ENCODE results near the gene CCDC73. TPM values are rescaled to one million over a fixed set of nuclear protein-coding genes. Genes with fewer than 3 reads are reported as not detected.
"Not testable (repeated sequence)": the region's sequence is repeated elsewhere in the genome, so short reads cannot be mapped to it uniquely, and the experiment has no call there.

CCDC73 gene
- polyA plus RNA-seq, 1 donor (not counting 4 experiments of a cell fraction or from before 2014, with no cell fraction given): not detected

- Histone ChIP-seq H3K9me1 (ENCODE audit: control insufficient read depth, extremely low read depth, insufficient read depth, low read length) (no peaks in the 10 kb centered on the region), H4K20me1 (ENCODE audit: control insufficient read depth, extremely low read depth, insufficient read depth, low read length) (no peaks in the 10 kb centered on the region), H3K9ac (ENCODE audit: control insufficient read depth, extremely low read depth, insufficient read depth, low read length) (no peak overlapping the region), H3K79me2 (ENCODE audit: control insufficient read depth, insufficient read depth, low read length) (no peaks in the 10 kb centered on the region), H2AFZ (ENCODE audit: control insufficient read depth, low read length) (no peak overlapping the region), H3K27me3 (ENCODE audit: control insufficient read depth, extremely low read depth, insufficient read depth, low read length) (no peaks in the 10 kb centered on the region), H3K4me1 (ENCODE audit: control insufficient read depth, extremely low read depth, insufficient read depth, low read length) (no peaks in the 10 kb centered on the region), H3K9me3 (ENCODE audit: control insufficient read depth, low read depth, low read length) (no peaks in the 10 kb centered on the region), H3K4me2 (ENCODE audit: control insufficient read depth, extremely low read depth, insufficient read depth, low read depth, low read length) (no peak overlapping the region), H3K27ac (ENCODE audit: control insufficient read depth, insufficient read depth, low read length) (no peak overlapping the region), H3K4me3 (ENCODE audit: control insufficient read depth in 2 of 3, extremely low read depth in 1 of 3, insufficient read depth in 2 of 3, low read depth in 1 of 3, low read length in 3 of 3) (no peak overlapping the region), H3K36me3 (ENCODE audit: control insufficient read depth in 2 of 2, extremely low read depth in 1 of 2, insufficient read depth in 2 of 2, low read length in 2 of 2) (no peaks in the 10 kb centered on the region)
- FAIRE-seq: no peak
- no peak for DNase-seq (ENCODE audit: low read depth, low spot score)
- dilution Hi-C loops (cut with MboI; ENCODE audit: extremely low pct_ligation_motif_present, low sequenced_read_pairs): no loop called here
- TF ChIP-seq EZH2 (IDR thresholded peaks at IDR 0.05; ENCODE audit: low read length) (no peak), CTCF (optimal IDR thresholded peaks at IDR 0.05 in 1 of 3, IDR thresholded peaks at IDR 0.05 in 1 of 3, conservative IDR thresholded peaks at IDR 0.05 in 1 of 3; ENCODE audit: extremely low read depth in 1 of 3, insufficient read depth in 2 of 3, low read length in 3 of 3) (no peak)
Observed at GRCh38 chr11:32613500-32614151, 180.8 kb downstream of the CCDC73 start.

- H3K9me1 ChIP-seq (ENCODE audit: control insufficient read depth, extremely low read depth, insufficient read depth, low read length): no peaks in the 10 kb centered on the region
- dilution Hi-C loops (cut with MboI; ENCODE audit: extremely low pct_ligation_motif_present, low sequenced_read_pairs): no loop called here
- no peak for DNase-seq (ENCODE audit: low read depth, low spot score)
- FAIRE-seq: no peak
- no peak overlapping the region for H3K4me3 ChIP-seq (ENCODE audit: control insufficient read depth in 2 of 3, extremely low read depth in 1 of 3, insufficient read depth in 2 of 3, low read depth in 1 of 3, low read length in 3 of 3)
- TF ChIP-seq EZH2 (IDR thresholded peaks at IDR 0.05; ENCODE audit: low read length) (no peak), CTCF (optimal IDR thresholded peaks at IDR 0.05 in 1 of 3, IDR thresholded peaks at IDR 0.05 in 1 of 3, conservative IDR thresholded peaks at IDR 0.05 in 1 of 3; ENCODE audit: extremely low read depth in 1 of 3, insufficient read depth in 2 of 3, low read length in 3 of 3) (no peak)
- H3K4me1 ChIP-seq (ENCODE audit: control insufficient read depth, extremely low read depth, insufficient read depth, low read length): no peaks in the 10 kb centered on the region
- H3K9me3 ChIP-seq (ENCODE audit: control insufficient read depth, low read depth, low read length): no peaks in the 10 kb centered on the region
- no peaks in the 10 kb centered on the region for H3K79me2 ChIP-seq (ENCODE audit: control insufficient read depth, insufficient read depth, low read length)
- H3K27me3 ChIP-seq (ENCODE audit: control insufficient read depth, extremely low read depth, insufficient read depth, low read length): no peaks in the 10 kb centered on the region
- no peak overlapping the region for H2AFZ ChIP-seq (ENCODE audit: control insufficient read depth, low read length)
- H3K9ac ChIP-seq (ENCODE audit: control insufficient read depth, extremely low read depth, insufficient read depth, low read length): no peak overlapping the region
- H4K20me1 ChIP-seq (ENCODE audit: control insufficient read depth, extremely low read depth, insufficient read depth, low read length): no peaks in the 10 kb centered on the region
- no peak overlapping the region for H3K4me2 ChIP-seq (ENCODE audit: control insufficient read depth, extremely low read depth, insufficient read depth, low read depth, low read length)
- H3K36me3 ChIP-seq (ENCODE audit: control insufficient read depth in 2 of 2, extremely low read depth in 1 of 2, insufficient read depth in 2 of 2, low read length in 2 of 2): no peaks in the 10 kb centered on the region
- H3K27ac ChIP-seq (ENCODE audit: control insufficient read depth, insufficient read depth, low read length): no peak overlapping the region
Observed at GRCh38 chr11:32610797-32611352, 183.6 kb downstream of the CCDC73 start.

- DNase-seq (ENCODE audit: low read depth, low spot score); dilution Hi-C loops (cut with MboI; ENCODE audit: extremely low pct_ligation_motif_present, low sequenced_read_pairs); H3K9me1 ChIP-seq (ENCODE audit: control insufficient read depth, extremely low read depth, insufficient read depth, low read length); H3K4me1 ChIP-seq (ENCODE audit: control insufficient read depth, extremely low read depth, insufficient read depth, low read length); H3K27ac ChIP-seq (ENCODE audit: control insufficient read depth, insufficient read depth, low read length); FAIRE-seq; H3K9ac ChIP-seq (ENCODE audit: control insufficient read depth, extremely low read depth, insufficient read depth, low read length); H3K27me3 ChIP-seq (ENCODE audit: control insufficient read depth, extremely low read depth, insufficient read depth, low read length); H3K4me2 ChIP-seq (ENCODE audit: control insufficient read depth, extremely low read depth, insufficient read depth, low read depth, low read length); H3K9me3 ChIP-seq (ENCODE audit: control insufficient read depth, low read depth, low read length); H3K79me2 ChIP-seq (ENCODE audit: control insufficient read depth, insufficient read depth, low read length); H4K20me1 ChIP-seq (ENCODE audit: control insufficient read depth, extremely low read depth, insufficient read depth, low read length); H2AFZ ChIP-seq (ENCODE audit: control insufficient read depth, low read length); H3K36me3 ChIP-seq (ENCODE audit: control insufficient read depth in 2 of 2, extremely low read depth in 1 of 2, insufficient read depth in 2 of 2, low read length in 2 of 2); H3K4me3 ChIP-seq (ENCODE audit: control insufficient read depth in 2 of 3, extremely low read depth in 1 of 3, insufficient read depth in 2 of 3, low read depth in 1 of 3, low read length in 3 of 3): not testable (repeated sequence)
Observed at GRCh38 chr11:32608826-32609225, 185.6 kb downstream of the CCDC73 start.
